Hypothalamus (tissue), 51 donors: Measurements from ENCODE around the gene SUMO1.
A peak's percentile ranks its signal among the peaks of the same experiment; 100 is the strongest.
"Not testable (repeated sequence)": the region's sequence is repeated elsewhere in the genome, so short reads cannot be mapped to it uniquely, and the experiment has no call there.

Experiments used
- DNase-seq, 51 donors: peaks; one replicate each; lab custom pipeline; 2025; lab: John Stamatoyannopoulos, UW

SUMO1 gene

DNA sequence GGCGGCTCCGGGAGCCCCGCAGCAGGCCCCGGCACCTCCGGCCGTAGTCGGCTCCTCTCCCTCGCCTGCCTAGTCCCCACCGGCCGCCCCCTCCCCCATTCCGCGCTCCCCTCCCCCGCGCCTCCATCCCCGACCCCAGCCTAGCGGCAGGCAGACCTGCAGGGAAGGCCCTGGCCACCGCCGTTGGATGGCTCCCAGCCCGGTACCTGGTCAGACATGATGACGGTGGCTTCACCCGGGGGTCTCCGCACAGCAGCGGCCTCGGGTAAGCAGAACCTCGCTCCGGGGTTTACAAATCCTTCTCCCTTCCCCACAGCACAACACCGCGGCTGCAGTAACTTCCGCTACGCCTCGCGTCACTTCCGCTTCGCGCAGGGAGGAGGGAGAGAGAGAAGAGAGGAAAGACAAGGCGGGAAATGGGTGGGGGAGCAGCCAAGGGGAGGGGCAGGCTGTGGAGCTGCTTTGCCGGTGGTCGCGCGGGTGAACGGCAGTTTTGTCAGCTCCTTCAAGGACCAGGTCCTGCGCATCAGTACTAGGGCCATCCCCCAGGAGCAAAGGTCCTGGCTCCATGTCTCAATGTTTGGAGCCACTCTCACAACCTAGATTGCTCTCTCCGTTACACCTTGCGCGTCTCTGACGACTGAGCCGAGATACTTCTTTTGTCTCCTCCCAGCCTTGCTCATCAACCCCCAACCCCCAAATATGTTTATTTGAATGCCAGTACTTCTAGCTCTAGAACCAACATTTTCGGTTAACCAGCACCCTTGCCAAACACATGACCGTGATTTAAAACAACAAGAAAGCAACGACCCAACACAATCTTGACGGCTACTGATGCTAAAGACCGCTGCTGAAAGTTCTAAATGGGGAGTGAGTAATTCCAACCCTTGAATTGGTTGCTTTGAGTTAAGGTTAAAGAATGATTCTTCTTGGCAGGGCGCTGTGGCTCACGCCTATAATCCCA lies at the start of gene SUMO1:
Gene SUMO1, minus strand, starts transcription at position 364 of the 964 bp plus-strand sequence. Its CDS starts 146 bp downstream, at position 218.
- DNase-seq, result peak; percentile 44 to 94 (median 82)

- no peak for DNase-seq
Observed at GRCh38 chr2:202286595-202286994, 48.2 kb upstream of the SUMO1 start.

GRCh38 chr2:202278944-202279343 lies 40.5 kb upstream of the SUMO1 start:
- DNase-seq, result peak in 1 of 51 donors; percentile 13

- DNase-seq, result no peak
Observed at GRCh38 chr2:202278036-202278760, 39.8 kb upstream of the SUMO1 start.

GRCh38 chr2:202276078-202276720 lies 37.8 kb upstream of the SUMO1 start:
- DNase-seq, result not testable (repeated sequence)

DNA sequence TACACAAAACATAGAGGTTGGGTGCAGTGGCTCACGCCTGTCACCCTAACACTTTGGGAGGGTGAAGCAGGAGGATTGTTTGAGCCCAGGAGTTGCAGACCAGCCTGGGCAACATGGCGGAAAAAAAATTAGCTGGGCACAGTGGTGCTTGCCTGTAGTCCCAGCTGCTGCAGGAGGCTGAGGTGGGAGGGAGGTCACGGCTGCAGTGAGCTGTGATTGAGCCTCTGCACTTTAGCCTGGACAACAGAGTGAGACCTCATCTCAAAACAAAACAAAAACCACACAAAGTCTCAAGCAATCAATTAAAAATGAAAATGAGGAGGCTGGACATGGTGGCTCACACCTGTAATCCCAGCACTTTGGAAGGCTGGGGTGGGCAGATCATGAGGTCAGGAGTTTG lies 32.1 kb upstream of the SUMO1 start:
- DNase-seq, result no peak

- no peak for DNase-seq
Observed at GRCh38 chr2:202269585-202269984, 31.2 kb upstream of the SUMO1 start.

DNA sequence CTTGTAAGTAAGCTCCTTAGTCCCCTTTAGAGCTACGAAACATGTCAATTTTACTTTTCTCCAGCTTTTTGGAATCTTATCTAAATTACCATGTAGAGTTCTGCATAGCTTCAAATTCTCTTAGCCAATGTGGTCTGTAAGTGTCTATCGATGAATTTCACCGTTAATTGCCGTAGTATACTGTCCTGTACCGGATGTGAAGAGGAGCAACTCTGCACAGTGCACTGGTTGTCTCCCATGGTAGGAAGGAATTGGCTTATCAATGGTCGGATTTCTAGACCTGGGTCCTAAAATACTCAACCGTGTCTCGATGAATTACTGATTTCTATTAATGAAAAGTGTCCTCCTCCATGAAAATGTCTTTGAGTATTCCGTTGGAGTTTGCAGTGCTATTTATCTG lies 29.1 kb upstream of the SUMO1 start:
- no peak for DNase-seq

DNA sequence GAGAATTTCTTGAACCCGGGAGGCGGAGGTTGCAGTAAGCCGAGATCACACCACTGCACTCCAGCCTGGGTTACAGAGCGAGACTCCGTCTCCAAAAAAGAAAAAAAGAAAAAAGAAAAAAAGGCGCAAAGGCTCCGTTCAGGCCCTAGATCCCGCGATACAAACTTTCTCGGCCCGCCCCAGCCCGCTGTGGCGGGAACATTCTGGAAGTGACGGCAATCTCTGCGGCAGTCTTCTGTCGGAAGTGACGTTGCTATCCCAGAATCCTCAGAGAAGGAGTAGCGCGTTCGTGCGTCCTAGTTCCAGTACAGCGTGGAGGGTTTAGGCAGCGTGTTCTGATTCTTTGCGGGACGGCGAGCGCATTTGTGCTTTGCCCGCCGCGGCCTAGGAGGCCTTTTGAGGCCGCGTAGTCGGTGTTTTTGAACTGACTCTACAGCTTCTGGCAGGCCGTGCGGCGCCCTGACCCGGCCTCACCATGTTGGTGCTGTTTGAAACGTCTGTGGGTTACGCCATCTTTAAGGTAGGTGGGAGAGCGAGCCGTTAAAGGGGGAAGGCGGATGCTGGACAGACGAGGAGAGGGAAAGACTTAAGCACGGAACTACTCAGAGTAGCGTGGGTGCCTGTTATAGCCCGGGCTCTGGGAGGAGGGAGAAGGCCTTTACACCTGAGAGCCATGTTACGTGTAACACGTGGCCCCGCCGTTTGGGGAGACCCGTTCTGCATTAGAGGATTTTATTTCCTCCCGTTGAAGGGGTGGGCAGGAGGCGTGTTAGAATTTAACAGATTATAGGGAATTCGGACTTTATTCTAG lies 27.3 kb upstream of the SUMO1 start, which contains the start of gene NOP58:
Gene NOP58, plus strand, starts transcription at position 297 of the 811 bp plus-strand sequence. Its CDS starts 179 bp downstream, at position 476.
- peak; percentile 54 to 97 (median 87) for DNase-seq

GRCh38 chr2:202261531-202261930 lies 23.1 kb upstream of the SUMO1 start:
- DNase-seq, result no peak

DNA sequence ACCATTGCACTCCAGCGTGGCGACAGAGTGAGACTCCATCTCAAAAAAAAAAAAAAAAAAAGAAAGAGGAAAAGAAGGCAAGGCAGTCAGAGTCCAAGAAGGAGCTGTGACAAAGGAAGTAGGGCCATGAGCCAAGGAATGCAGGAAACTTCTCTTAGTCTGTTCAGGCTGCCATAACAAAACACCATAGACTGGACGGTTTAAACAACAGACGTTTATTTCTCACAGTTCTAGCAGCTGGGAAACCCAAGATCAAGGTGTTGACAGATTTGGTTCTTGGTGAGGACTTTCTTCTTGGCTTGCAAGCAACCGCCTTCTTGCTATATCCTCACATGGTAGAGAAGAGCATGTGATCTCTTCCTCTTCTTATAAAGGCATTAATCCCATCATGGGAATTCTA lies 13.1 kb upstream of the SUMO1 start:
- no peak for DNase-seq

GRCh38 chr2:202249521-202250253 lies 11.3 kb upstream of the SUMO1 start:
- DNase-seq, result peak in 2 of 51 donors; percentile 5 to 22

DNA sequence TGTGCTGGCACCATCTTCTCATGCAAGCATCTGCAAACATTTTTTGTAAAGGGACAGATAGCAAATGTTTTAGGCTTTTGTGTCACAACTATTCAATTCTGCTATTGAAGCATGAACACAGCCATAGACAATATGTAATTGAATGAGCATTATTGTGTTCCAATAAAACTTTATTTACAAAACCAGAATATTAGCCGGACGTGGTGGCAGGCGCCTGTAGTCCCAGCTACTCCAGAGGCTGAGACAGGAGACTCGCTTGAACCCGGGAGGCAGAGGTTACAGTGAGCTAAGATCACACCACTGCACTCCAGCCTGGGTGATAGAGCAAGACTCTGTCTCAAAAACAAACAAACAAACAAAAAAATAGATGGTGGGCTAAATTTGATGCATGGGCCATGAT lies 9.3 kb upstream of the SUMO1 start:
- DNase-seq, result not testable (repeated sequence)

GRCh38 chr2:202237787-202238233 lies 587 bp downstream of the SUMO1 start:
- peak in 28 of 51 donors; percentile 3 to 67 (median 32) for DNase-seq

- DNase-seq, result no peak
Observed at GRCh38 chr2:202221873-202222272, 16.5 kb downstream of the SUMO1 start.

DNA sequence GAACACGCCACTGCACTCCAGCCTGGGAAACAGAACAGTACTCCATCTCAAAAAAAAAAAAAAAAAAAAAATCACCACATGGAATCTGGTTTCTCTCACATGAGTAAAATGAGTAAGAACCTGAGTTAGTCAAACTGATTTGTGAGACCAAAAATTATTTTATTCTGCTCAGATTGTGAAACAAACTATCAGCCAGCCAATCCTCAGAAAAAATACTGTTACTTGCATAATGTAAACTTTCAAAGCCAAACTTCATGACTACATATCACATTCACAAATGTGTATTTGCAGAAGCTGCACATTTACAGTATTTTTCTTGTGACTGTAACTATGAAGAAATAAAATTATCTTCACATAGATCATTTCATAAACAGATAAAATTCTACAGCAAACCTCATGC lies 23.2 kb downstream of the SUMO1 start:
- no peak for DNase-seq

DNA sequence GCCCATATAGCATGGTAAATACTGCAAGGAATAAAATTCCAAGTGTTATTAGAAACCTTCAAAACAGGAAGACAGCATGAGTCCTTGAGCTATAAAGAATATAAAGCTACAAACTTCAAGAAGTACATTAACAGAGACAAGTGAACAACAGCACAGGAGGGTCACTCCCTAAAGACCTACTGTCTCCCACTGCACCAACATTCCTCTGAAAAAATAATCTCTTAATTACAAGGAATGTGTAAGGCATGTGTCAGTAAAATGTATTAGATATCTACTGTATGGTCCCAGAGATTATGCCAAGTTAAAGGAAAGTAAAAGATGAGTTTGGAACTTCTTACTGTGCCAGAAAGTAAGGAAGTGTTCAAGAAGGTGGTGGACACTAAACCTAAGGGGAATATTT lies 29.9 kb downstream of the SUMO1 start:
- no peak for DNase-seq

DNA sequence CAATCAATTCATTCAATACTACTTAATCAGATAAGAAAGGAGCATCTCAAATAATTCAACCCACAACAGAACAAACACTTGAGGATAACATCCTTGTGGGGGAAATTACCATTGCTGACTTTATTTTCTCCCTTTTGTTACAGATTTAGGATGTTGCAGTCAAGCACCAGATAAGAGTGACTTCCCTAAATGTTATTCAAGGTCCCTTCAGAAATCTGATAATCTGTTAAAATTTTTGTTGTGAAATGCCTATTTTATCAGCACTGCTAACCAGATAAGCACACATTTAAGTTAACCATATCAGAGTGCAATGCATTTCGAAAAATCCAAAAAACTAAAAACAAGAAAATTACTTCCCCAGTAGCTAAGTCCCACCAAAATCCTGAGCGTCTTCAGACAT lies 33.5 kb downstream of the SUMO1 start:
- DNase-seq, result no peak

DNA sequence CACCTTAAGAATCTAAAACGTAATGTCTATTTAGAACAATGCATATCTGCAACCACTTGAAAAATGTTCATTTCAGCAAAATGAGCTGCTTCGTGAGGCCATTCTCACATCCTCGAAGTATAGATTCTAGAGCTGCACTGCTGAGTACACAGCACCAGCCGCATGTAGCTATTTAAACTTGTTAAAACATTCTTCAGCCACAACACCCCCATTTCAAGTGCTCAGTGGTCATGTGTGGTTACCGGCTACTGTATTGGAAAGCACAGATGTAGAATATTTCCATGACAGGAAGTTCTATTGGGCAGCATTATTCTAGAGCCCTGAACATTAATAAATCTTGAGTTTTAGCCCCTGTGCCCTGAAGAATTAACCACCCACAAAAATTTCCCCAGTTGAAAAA lies 35.0 kb downstream of the SUMO1 start:
- DNase-seq, result no peak
